ENCODE measurements around the gene PARN.
"Not testable (repeated sequence)": the region's sequence is repeated elsewhere in the genome, so short reads cannot be mapped to it uniquely, and the experiment has no call there.

GRCh38 chr16:14636951-14637240 lies 6.8 kb upstream of the PARN start:
- TF ChIP-seq EZH2 (optimal IDR thresholded peaks at IDR 0.05; ENCODE audit: low read depth, low read length); CTCF (IDR thresholded peaks at IDR 0.05; ENCODE audit: low read length): not testable (repeated sequence)

Measured in MM.1S (cell line).